A204.1 (cell line): ENCODE measurements around the gene ADIPOR2.

Experiments used
- FAIRE-seq: peaks from 2 replicates; lab custom pipeline; 2012; peaks lifted over from hg19 to GRCh38; lab: Jason Lieb, UNC

The ADIPOR2 gene

GRCh38 chr12:1830981-1831963 is 140.4 kb downstream of the ADIPOR2 start:
- FAIRE-seq = no peak

- no peak for FAIRE-seq
Measured at GRCh38 chr12:1832801-1833595, 142.1 kb downstream of the ADIPOR2 start.

- no peak for FAIRE-seq
Measured at GRCh38 chr12:1833596-1834028, 142.7 kb downstream of the ADIPOR2 start.

GRCh38 chr12:1834186-1834925 is 143.5 kb downstream of the ADIPOR2 start:
- no peak for FAIRE-seq

GRCh38 chr12:1835211-1836131 is 144.6 kb downstream of the ADIPOR2 start:
- FAIRE-seq = no peak

- FAIRE-seq = no peak
Measured at GRCh38 chr12:1836241-1836803, 145.5 kb downstream of the ADIPOR2 start.

DNA sequence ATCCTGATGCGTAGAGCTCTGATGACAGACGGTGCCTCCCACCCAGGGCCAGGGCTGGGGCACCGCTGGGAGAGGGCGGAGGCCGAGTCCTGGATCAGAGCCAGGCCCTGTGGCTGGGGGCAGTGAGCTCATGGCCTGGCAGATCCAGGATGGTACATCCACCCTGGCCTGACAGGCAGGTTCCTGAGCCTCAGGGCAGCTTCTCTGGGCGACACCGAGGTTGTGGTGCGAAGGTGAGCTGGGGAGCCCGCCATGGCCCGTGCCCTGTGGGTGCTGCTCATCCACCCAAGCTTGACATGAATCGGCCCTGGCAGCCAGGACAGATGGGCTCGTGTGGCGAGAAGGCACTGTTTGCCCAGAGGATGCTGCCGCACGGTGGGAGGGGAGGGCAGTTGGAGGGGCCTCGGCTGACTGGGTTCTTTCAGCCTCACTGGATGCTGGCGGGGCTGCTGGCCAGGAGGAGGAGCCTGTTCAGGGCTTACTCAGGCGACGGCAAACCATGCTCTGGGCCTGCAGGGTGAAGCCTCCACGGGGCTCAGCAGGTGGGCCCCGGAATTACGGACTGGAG is 146.1 kb downstream of the ADIPOR2 start:
- FAIRE-seq = no peak

DNA sequence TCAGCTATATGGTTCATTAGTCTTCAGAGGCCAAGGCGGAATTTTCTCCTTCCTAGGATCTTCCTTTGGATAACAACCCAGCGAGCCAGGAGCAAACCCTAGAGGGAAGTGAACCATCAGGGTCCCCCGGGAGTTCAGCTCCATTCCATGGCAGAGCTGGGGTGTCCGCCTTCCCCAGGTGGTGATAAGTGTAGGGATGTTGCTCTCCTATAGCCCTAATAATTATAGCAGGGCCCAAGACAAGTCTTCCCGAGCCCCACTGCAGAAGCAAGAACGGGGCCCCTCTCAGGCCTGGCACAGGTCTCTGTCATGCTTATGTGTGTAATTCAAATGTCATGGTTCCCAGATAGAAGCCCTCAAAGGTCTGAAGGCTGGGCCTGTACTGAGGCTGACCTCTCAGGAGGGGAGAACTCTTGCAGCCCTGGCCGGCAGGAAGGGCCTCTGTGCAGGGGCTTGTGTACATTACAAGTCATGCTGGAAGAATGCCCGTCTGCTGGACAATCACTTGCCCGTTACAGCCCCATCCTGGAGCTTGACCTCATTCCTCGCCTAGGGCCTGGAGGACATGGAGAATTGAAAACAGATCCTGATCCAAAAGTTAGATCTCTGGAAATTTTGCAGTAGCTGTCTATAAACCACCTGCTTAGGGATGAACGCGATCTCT is 146.8 kb downstream of the ADIPOR2 start:
- no peak for FAIRE-seq
